Panc1 (cell line): ENCODE measurements around the gene NOSTRIN. TPM values are rescaled to one million over a fixed set of nuclear protein-coding genes. Genes with fewer than 3 reads are reported as not detected.

Source experiments
- ATAC-seq: fragments of 200-7000 bp; cut with Tn5 transposase; 2 replicates; pipeline ENCODE4 v1.9.1; 2020; ENCODE audit warnings: mild to moderate bottlenecking, moderate library complexity
- BruUV-seq: library from RNA; stranded (reverse); fragments of 400-500 nt; replicated peaks from 2 replicates; lab custom pipeline; 2021; lab: Mats Ljungman, UMichigan
- CTCF ChIA-PET: fragments of 300-600 bp; sonication (Branson Sonifier 250); formaldehyde crosslinking; loops from one replicate; lab custom pipeline; 2022; ENCODE audit warnings: antibody characterized with exemption; lab: Charles Lee
- POLR2A ChIA-PET: fragments of 300-600 bp; sonication (Branson Sonifier 250); formaldehyde crosslinking; loops from one replicate; lab custom pipeline; 2022; ENCODE audit warnings: antibody characterized with exemption; lab: Charles Lee
- DNase-seq: peaks from one replicate; pipeline ENCODE4 v3.0.0-alpha.2; 2010; ENCODE audit warnings: low read depth, low spot score
- H3K27ac ChIP-seq: 2 replicates; pipeline ENCODE4 v1.5.1; 2011; ENCODE audit warnings: mild to moderate bottlenecking, low read length, inconsistent platforms
- H3K27me3 ChIP-seq: fragments of 200-500 bp; sonication (Bioruptor generic); 2 replicates; pipeline ENCODE4 v1.6.0; 2014; ENCODE audit warnings: low read length, inconsistent platforms; ENCODE audit not compliant: control insufficient read depth, insufficient read depth
- H3K36me3 ChIP-seq: fragments of 200-500 bp; sonication (Bioruptor generic); 2 replicates; pipeline ENCODE4 v1.5.1; 2014; ENCODE audit warnings: inconsistent platforms, mild to moderate bottlenecking, low read length, moderate library complexity; ENCODE audit not compliant: control insufficient read depth, insufficient read depth
- H3K4me1 ChIP-seq: 2 replicates; pipeline ENCODE4 v1.5.1; 2011; ENCODE audit warnings: inconsistent platforms, mild to moderate bottlenecking, low read length, moderate library complexity; ENCODE audit not compliant: control insufficient read depth, insufficient read depth
- H3K4me3 ChIP-seq, 2 experiments: 2 replicates each; pipeline ENCODE4 v1.5.1; 2011 to 2012; ENCODE audit warnings: low read depth in 2 of 2, low read length in 2 of 2, mild to moderate bottlenecking in 2 of 2, inconsistent platforms in 1 of 2, moderate library complexity in 1 of 2
- H3K9me3 ChIP-seq: fragments of 200-500 bp; sonication (Bioruptor generic); 2 replicates; pipeline ENCODE4 v1.5.1; 2014; ENCODE audit warnings: low read depth, mild to moderate bottlenecking, inconsistent platforms, low read length, moderate library complexity; ENCODE audit not compliant: control insufficient read depth, insufficient read depth
- POLR2AphosphoS5 ChIP-seq: IDR thresholded peaks from 2 replicates; pipeline ENCODE4 v1.6.1; 2012; ENCODE audit warnings: mild to moderate bottlenecking, low read depth, low read length, moderate library complexity
- SIN3A ChIP-seq: IDR thresholded peaks from 2 replicates; pipeline ENCODE4 v1.6.1; 2012; ENCODE audit warnings: low read depth, mild to moderate bottlenecking, low read length, moderate library complexity, borderline replicate concordance; ENCODE audit not compliant: insufficient read depth
- TCF7L2 ChIP-seq: IDR thresholded peaks from 2 replicates; pipeline ENCODE4 v1.6.1; 2011; ENCODE audit warnings: mild to moderate bottlenecking, low read depth, low read length, inconsistent platforms
- in situ Hi-C: cut with HindIII; loops from 2 replicates; pipeline ENCODE4 v1.10.0; 2016; ENCODE audit warnings: low sequenced_read_pairs, low pct_unique_long_range_greater_than_20kb
- intact Hi-C: fragments of 100-400 bp; cut with micrococcal nuclease; formaldehyde crosslinking; loops from one replicate; pipeline ENCODE4 v1.10.0; 2022; ENCODE audit not compliant: unreplicated experiment
- total RNA-seq: library from RNA; stranded (reverse); gene quantifications from one replicate; pipeline ENCODE4 v1.2.1, GENCODE V29; 2021; ENCODE audit not compliant: unreplicated experiment
- TF ChIP-seq, protein P1 (sequence below), 2 experiments: IDR thresholded peaks; 2 replicates each; pipeline ENCODE4 v1.6.1; 2011 to 2012; ENCODE audit warnings: low read depth in 2 of 2, control low read depth in 1 of 2, low read length in 1 of 2, mild to moderate bottlenecking in 1 of 2, moderate library complexity in 1 of 2; ENCODE audit not compliant: insufficient read depth in 1 of 2
- TF ChIP-seq, protein P2 (sequence below): fragments of 450-650 bp; IDR thresholded peaks from 2 replicates; pipeline ENCODE4 v1.5.1; 2017; ENCODE audit warnings: mild to moderate bottlenecking

The NOSTRIN gene
- total RNA-seq, 1 experiment from 2014 or later: not detected

DNA sequence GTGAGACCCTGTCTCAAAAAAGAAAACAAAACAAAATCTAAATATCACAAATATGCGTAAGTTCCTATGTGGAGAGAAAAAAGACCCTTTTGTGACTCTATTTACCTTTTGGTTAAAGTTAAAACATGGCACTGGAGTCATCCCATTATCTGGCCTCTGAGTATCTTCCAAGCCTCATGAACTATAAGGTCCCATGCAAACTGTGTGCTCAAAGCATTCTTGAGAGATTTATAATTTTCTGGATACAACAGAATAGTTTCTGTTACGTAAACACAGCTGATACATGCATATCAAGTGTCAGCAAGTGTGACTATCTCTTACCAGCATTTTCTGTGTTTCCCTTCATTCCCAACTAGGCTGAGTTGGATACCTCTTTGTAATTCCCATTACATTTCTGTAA lies 8.8 kb upstream of the NOSTRIN start:
- in situ Hi-C loops: no loop called here
- POLR2A ChIA-PET: no interaction called here

DNA sequence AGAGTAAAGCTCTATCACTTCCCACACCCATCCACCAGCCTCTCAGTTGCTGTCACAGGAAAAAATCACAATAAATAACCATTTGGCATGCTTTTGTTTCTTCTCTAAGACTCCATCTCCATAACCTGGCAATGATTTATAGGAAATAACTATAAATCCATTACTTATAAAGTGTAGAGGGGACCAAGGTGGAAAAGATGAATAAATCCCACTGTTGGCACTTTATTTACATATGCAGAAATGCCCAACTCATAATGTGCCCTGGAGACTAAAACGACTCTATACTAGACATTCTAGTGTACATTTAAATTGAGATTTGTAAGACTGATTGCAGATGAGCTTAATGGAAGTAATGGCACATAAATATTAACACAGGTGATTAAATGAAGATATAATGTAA lies 7.5 kb upstream of the NOSTRIN start:
- ATAC-seq (no peak), DNase-seq (no peak)
- no peaks in the 10 kb centered on the region for H3K4me1 ChIP-seq
- TF ChIP-seq SIN3A (no peak), POLR2AphosphoS5 (no peak), TCF7L2 (no peak)
- TF ChIP-seq, protein P1, sequence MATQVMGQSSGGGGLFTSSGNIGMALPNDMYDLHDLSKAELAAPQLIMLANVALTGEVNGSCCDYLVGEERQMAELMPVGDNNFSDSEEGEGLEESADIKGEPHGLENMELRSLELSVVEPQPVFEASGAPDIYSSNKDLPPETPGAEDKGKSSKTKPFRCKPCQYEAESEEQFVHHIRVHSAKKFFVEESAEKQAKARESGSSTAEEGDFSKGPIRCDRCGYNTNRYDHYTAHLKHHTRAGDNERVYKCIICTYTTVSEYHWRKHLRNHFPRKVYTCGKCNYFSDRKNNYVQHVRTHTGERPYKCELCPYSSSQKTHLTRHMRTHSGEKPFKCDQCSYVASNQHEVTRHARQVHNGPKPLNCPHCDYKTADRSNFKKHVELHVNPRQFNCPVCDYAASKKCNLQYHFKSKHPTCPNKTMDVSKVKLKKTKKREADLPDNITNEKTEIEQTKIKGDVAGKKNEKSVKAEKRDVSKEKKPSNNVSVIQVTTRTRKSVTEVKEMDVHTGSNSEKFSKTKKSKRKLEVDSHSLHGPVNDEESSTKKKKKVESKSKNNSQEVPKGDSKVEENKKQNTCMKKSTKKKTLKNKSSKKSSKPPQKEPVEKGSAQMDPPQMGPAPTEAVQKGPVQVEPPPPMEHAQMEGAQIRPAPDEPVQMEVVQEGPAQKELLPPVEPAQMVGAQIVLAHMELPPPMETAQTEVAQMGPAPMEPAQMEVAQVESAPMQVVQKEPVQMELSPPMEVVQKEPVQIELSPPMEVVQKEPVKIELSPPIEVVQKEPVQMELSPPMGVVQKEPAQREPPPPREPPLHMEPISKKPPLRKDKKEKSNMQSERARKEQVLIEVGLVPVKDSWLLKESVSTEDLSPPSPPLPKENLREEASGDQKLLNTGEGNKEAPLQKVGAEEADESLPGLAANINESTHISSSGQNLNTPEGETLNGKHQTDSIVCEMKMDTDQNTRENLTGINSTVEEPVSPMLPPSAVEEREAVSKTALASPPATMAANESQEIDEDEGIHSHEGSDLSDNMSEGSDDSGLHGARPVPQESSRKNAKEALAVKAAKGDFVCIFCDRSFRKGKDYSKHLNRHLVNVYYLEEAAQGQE (IDR thresholded peaks at IDR 0.05; ENCODE audit: insufficient read depth in 1 of 2, low read depth in 2 of 2, low read length in 1 of 2): no peak
- TF ChIP-seq, protein P2, sequence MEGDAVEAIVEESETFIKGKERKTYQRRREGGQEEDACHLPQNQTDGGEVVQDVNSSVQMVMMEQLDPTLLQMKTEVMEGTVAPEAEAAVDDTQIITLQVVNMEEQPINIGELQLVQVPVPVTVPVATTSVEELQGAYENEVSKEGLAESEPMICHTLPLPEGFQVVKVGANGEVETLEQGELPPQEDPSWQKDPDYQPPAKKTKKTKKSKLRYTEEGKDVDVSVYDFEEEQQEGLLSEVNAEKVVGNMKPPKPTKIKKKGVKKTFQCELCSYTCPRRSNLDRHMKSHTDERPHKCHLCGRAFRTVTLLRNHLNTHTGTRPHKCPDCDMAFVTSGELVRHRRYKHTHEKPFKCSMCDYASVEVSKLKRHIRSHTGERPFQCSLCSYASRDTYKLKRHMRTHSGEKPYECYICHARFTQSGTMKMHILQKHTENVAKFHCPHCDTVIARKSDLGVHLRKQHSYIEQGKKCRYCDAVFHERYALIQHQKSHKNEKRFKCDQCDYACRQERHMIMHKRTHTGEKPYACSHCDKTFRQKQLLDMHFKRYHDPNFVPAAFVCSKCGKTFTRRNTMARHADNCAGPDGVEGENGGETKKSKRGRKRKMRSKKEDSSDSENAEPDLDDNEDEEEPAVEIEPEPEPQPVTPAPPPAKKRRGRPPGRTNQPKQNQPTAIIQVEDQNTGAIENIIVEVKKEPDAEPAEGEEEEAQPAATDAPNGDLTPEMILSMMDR: no peak
- POLR2A ChIA-PET: no interaction called here
- no peak overlapping the region for H3K4me3 ChIP-seq
- H3K27me3 ChIP-seq: peaks cover 6% of the 10 kb centered on the region; the same call in 1 of the 2 replicates
- intact Hi-C loops: no loop called here
- H3K9me3 ChIP-seq: no peaks in the 10 kb centered on the region
- in situ Hi-C loops: no loop called here
- no peak overlapping the region for H3K27ac ChIP-seq
- CTCF ChIA-PET: no interaction called here
- no TSS peak for BruUV-seq
- no peaks in the 10 kb centered on the region for H3K36me3 ChIP-seq

More for the DNA sequence above, 8.8 kb upstream of the NOSTRIN start:
- no peak overlapping the region for H3K27ac ChIP-seq
- peaks cover 6% of the 10 kb centered on the region; the same call in 1 of the 2 replicates for H3K27me3 ChIP-seq
- H3K4me3 ChIP-seq: no peak overlapping the region
- H3K4me1 ChIP-seq: no peaks in the 10 kb centered on the region
- H3K9me3 ChIP-seq: no peaks in the 10 kb centered on the region
- no peak for ATAC-seq
- TF ChIP-seq SIN3A (no peak), TCF7L2 (no peak), POLR2AphosphoS5 (no peak)
- TF ChIP-seq, protein P1 (IDR thresholded peaks at IDR 0.05; ENCODE audit: insufficient read depth in 1 of 2, low read depth in 2 of 2, low read length in 1 of 2): no peak
- TF ChIP-seq, protein P2: no peak
- BruUV-seq: no TSS peak
- intact Hi-C loops: no loop called here
- CTCF ChIA-PET: interaction anchor here (0.6 kb wide), 1 partner anchor 435 kb away, joined by 4 read pairs; no protein-coding TSS in a partner anchor
- DNase-seq: no peak
- H3K36me3 ChIP-seq: no peaks in the 10 kb centered on the region
